PC-9 (cell line): Measurements from ENCODE around the gene PEX26. TPM values are rescaled to one million over a fixed set of nuclear protein-coding genes. Genes with fewer than 3 reads are reported as not detected.

Source experiments
- BruUV-seq: library from RNA; stranded (reverse); fragments of 400-500 nt; replicated peaks from 2 replicates; lab custom pipeline; 2021; lab: Mats Ljungman, UMichigan
- CTCF ChIA-PET: fragments of 300-600 bp; sonication (Branson Sonifier 250); formaldehyde crosslinking; loops from one replicate; lab custom pipeline; 2022; ENCODE audit warnings: antibody characterized with exemption; lab: Charles Lee
- POLR2A ChIA-PET: fragments of 300-600 bp; sonication (Branson Sonifier 250); formaldehyde crosslinking; loops from one replicate; lab custom pipeline; 2022; ENCODE audit warnings: antibody characterized with exemption; ENCODE audit not compliant: unreplicated experiment; lab: Charles Lee
- DNase-seq, 2 experiments: peaks; one replicate each; pipeline versions ENCODE4 v3.0.0 to v3.0.0-alpha.2; 2015 to 2022; ENCODE audit warnings: mixed read lengths in 1 of 2
- H2AFZ ChIP-seq: fragments of 200-600 bp; sonication (generic); 2 replicates; pipeline ENCODE4 v1.8.1; 2017; ENCODE audit warnings: antibody characterized with exemption
- H3F3A ChIP-seq: fragments of 200-600 bp; sonication (generic); 2 replicates; pipeline ENCODE4 v1.8.1; 2017; ENCODE audit warnings: antibody characterized with exemption, mild to moderate bottlenecking, low read depth; ENCODE audit not compliant: insufficient read depth
- H3K27ac ChIP-seq: fragments of 200-600 bp; sonication (generic); 2 replicates; pipeline ENCODE4 v1.6.1; 2016; ENCODE audit warnings: mixed run types
- H3K27me3 ChIP-seq: fragments of 200-600 bp; sonication (generic); 2 replicates; pipeline ENCODE4 v1.6.1; 2016; ENCODE audit warnings: low read depth, mixed run types; ENCODE audit not compliant: insufficient read depth
- H3K36me3 ChIP-seq: fragments of 200-600 bp; sonication (generic); 2 replicates; pipeline ENCODE4 v1.6.1; 2016; ENCODE audit warnings: low read depth, mixed run types
- H3K4me1 ChIP-seq: fragments of 200-600 bp; sonication (generic); replicated peaks from 2 replicates; pipeline ENCODE4 v1.6.1; 2016; ENCODE audit warnings: mixed run types; ENCODE audit not compliant: insufficient read depth
- H3K4me2 ChIP-seq: fragments of 200-600 bp; sonication (generic); 2 replicates; pipeline ENCODE4 v1.6.1; 2017; ENCODE audit warnings: mixed run types
- H3K4me3 ChIP-seq: fragments of 200-600 bp; sonication (generic); 2 replicates; pipeline ENCODE4 v1.6.1; 2016; ENCODE audit warnings: mixed run types
- H3K79me2 ChIP-seq: fragments of 200-600 bp; sonication (generic); 2 replicates; pipeline ENCODE4 v1.6.1; 2017; ENCODE audit warnings: low read depth, mixed run types
- H3K9me2 ChIP-seq: fragments of 200-600 bp; sonication (generic); 2 replicates; pipeline ENCODE4 v1.8.1; 2017; ENCODE audit warnings: mild to moderate bottlenecking; ENCODE audit not compliant: insufficient read depth
- H3K9me3 ChIP-seq: fragments of 200-600 bp; sonication (generic); 2 replicates; pipeline ENCODE4 v1.8.1; 2016; ENCODE audit warnings: low read depth; ENCODE audit not compliant: insufficient read depth
- H4K20me1 ChIP-seq: fragments of 200-600 bp; sonication (generic); 2 replicates; pipeline ENCODE4 v1.8.1; 2017; ENCODE audit not compliant: insufficient read depth
- EZH2 ChIP-seq: fragments of 200-600 bp; sonication (generic); IDR thresholded peaks from 2 replicates; pipeline ENCODE4 v1.8.0; 2017; ENCODE audit warnings: antibody characterized with exemption, low read depth
- intact Hi-C: fragments of 100-400 bp; cut with micrococcal nuclease; formaldehyde crosslinking; loops from one replicate; pipeline ENCODE4 v1.10.0; 2022; ENCODE audit not compliant: unreplicated experiment
- total RNA-seq: library from RNA; stranded (reverse); gene quantifications from 2 replicates; pipeline ENCODE4 v1.2.3, GENCODE V29; 2021
- TF ChIP-seq, protein P1 (sequence below): fragments of 200-600 bp; sonication (generic); conservative IDR thresholded peaks from 2 replicates; pipeline ENCODE4 v1.6.1; 2017; ENCODE audit warnings: mixed run types, antibody characterized with exemption, mild to moderate bottlenecking, moderate library complexity

The PEX26 gene
- total RNA-seq, 1 experiment from 2014 or later = 30.0 TPM

DNA sequence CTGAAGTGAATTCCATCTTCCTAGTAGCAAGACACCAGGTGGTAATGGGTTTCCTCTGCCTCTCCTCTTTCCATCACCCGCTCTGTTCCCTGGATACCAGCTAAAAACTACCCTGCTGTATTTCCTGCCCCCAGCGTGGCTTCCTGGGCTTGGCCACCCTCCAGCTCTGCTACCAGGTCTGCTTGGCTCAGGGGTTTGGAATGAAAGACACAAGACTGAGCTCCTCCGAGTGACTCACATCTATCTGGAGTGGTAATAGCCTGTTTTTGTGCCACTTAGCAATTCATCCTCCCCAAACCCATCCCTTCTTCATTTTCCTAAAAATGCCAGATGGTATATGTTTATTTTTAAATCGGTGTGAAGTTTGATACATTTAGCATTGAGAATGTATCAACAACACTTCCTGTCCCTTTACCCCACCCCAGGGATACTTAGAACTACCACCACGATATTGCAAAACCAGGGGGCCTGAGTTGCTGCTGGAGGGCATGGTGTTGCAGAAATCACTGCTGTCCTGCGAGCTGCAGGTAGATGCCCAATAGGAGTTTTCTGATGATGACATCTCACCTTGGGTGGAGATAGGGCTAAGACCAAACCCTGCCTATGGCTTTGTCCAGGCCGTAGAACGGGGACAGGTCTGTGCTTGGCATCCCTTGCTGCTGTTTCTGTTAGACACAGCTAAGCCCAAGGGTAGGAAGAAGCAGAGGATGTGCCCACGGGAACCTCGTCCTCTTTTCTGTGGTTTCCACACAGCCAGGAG, 45.9 kb upstream of the PEX26 start:
- Histone ChIP-seq H3K36me3 (no peaks in the 10 kb centered on the region), H4K20me1 (no peaks in the 10 kb centered on the region), H3K4me2 (peak overlapping the region; percentile 69), H3F3A (peaks cover 29% of the 10 kb centered on the region), H3K4me3 (peak overlapping the region; percentile 24; the same call in 1 of the 2 replicates), H3K79me2 (no peaks in the 10 kb centered on the region), H2AFZ (no peak overlapping the region), H3K4me1 (peaks cover 48% of the 10 kb centered on the region), H3K9me2 (no peaks in the 10 kb centered on the region), H3K27ac (peak overlapping the region; percentile 91), H3K9me3 (no peaks in the 10 kb centered on the region), H3K27me3 (no peaks in the 10 kb centered on the region)
- intact Hi-C loops = loop anchor here (2.0 kb wide), 1 partner anchor 31 kb away; no protein-coding TSS in a partner anchor
- TSS peak; percentile 57 for BruUV-seq
- TF ChIP-seq, protein P1, sequence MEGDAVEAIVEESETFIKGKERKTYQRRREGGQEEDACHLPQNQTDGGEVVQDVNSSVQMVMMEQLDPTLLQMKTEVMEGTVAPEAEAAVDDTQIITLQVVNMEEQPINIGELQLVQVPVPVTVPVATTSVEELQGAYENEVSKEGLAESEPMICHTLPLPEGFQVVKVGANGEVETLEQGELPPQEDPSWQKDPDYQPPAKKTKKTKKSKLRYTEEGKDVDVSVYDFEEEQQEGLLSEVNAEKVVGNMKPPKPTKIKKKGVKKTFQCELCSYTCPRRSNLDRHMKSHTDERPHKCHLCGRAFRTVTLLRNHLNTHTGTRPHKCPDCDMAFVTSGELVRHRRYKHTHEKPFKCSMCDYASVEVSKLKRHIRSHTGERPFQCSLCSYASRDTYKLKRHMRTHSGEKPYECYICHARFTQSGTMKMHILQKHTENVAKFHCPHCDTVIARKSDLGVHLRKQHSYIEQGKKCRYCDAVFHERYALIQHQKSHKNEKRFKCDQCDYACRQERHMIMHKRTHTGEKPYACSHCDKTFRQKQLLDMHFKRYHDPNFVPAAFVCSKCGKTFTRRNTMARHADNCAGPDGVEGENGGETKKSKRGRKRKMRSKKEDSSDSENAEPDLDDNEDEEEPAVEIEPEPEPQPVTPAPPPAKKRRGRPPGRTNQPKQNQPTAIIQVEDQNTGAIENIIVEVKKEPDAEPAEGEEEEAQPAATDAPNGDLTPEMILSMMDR = no peak
- no peak for TF ChIP-seq EZH2
- ChIA-PET POLR2A (interaction anchor here (0.5 to 0.8 kb wide), 2 partner anchors 46 to 107 kb away, joined by 4 read pairs; no protein-coding TSS in a partner anchor), CTCF (no interaction called here)
- DNase-seq = peak; percentile 80 to 90

DNA sequence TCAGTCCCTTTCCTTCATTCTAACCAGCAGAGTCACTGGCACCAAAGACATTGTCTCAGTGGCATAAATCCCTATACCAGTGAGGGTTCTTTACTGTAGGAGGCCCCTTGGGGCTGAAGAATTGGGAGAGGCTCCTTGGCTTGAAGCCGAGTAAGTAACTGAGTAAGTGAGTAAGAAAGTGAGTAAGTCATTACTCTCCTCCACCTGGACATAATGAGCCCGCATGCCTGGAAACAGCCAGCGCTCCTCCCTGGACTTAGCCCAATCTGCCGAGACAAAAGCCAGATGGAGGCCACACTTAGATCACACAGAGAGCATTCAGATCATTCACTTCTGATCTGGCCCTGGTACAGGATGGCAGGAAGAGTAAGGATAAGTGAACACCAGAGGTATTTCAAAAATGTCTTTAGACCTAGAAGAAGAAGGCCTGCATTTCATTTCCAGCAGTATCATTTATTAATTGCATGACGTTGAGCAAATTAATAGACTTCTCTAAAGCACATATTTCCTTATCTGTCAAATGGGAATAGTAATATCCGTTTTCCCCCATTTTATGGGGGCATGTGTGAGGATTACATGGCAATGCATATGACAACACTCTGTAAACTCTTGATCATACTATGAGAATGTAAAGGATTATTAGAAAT, 45.2 kb upstream of the PEX26 start:
- Histone ChIP-seq H4K20me1 (no peaks in the 10 kb centered on the region), H3F3A (peaks cover 29% of the 10 kb centered on the region), H3K4me2 (peak overlapping the region; percentile 69), H2AFZ (no peak overlapping the region), H3K27me3 (no peaks in the 10 kb centered on the region), H3K4me3 (peak overlapping the region; percentile 24; the same call in 1 of the 2 replicates), H3K9me2 (no peaks in the 10 kb centered on the region), H3K36me3 (no peaks in the 10 kb centered on the region), H3K9me3 (no peaks in the 10 kb centered on the region), H3K79me2 (no peaks in the 10 kb centered on the region), H3K27ac (peak overlapping the region; percentile 91), H3K4me1 (peaks cover 48% of the 10 kb centered on the region)
- TF ChIP-seq EZH2 = no peak
- TF ChIP-seq, protein P1 = no peak
- DNase-seq = peak; percentile 64 to 83
- ChIA-PET POLR2A (no interaction called here), CTCF (no interaction called here)
- BruUV-seq = no TSS peak
- intact Hi-C loops = loop anchor here (2.0 kb wide), 1 partner anchor 32 kb away; no protein-coding TSS in a partner anchor

DNA sequence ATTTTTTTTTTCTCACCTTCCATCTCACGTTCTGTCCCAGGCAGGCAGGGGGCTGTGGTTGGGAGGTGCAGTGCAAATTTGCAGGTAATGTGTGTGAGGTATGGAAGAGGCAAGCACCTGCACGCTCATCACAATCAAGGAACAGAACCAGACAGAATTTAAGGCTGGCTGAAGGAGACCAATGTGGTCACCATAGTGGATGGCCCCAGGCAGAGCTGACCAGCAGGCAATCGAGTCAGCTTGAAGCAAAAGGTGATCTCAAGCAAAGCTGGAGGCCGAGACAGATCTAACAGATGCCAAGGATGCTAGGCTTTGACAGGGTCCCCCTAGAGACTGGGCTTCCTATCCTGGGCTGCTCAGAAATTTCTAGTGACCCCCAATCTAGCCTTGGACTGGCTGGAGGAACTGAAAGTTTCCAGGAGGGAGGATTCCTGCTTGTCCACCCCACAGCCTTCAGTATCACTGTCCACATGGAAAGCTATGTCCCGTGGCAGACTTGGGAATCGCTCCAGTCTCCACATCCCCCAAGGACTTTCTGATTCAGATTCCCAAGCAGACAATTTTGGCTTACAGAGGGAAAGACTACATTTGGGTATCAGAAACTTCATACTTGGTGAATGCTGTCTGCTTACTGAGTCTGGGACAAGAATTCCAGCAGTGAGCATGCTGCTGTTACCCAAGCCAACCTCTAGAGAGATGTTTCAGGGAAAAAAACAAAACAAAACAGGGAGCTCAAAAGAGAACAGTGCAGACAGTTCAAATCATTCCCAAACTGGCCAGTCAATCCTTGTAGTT, 44.4 kb upstream of the PEX26 start:
- POLR2A ChIA-PET = no interaction called here
- no peak for TF ChIP-seq EZH2
- TF ChIP-seq, protein P1 = no peak

More for the DNA sequence above, 44.4 kb upstream of the PEX26 start:
- Histone ChIP-seq H3K79me2 (no peaks in the 10 kb centered on the region), H3K4me1 (peaks cover 53% of the 10 kb centered on the region), H3K4me2 (peak overlapping the region; percentile 69), H3K4me3 (no peak overlapping the region), H3K27me3 (no peaks in the 10 kb centered on the region), H3K27ac (peak overlapping the region; percentile 91), H4K20me1 (no peaks in the 10 kb centered on the region), H3K36me3 (no peaks in the 10 kb centered on the region), H3K9me3 (no peaks in the 10 kb centered on the region), H3K9me2 (no peaks in the 10 kb centered on the region), H2AFZ (no peak overlapping the region), H3F3A (peaks cover 33% of the 10 kb centered on the region)
- BruUV-seq = no TSS peak
- intact Hi-C loops = loop anchor here (2.0 kb wide), 1 partner anchor 33 kb away; no protein-coding TSS in a partner anchor
- CTCF ChIA-PET = no interaction called here
- no peak for DNase-seq
